ENCODE results near the gene BCAS1.

BCAS1 gene

DNA sequence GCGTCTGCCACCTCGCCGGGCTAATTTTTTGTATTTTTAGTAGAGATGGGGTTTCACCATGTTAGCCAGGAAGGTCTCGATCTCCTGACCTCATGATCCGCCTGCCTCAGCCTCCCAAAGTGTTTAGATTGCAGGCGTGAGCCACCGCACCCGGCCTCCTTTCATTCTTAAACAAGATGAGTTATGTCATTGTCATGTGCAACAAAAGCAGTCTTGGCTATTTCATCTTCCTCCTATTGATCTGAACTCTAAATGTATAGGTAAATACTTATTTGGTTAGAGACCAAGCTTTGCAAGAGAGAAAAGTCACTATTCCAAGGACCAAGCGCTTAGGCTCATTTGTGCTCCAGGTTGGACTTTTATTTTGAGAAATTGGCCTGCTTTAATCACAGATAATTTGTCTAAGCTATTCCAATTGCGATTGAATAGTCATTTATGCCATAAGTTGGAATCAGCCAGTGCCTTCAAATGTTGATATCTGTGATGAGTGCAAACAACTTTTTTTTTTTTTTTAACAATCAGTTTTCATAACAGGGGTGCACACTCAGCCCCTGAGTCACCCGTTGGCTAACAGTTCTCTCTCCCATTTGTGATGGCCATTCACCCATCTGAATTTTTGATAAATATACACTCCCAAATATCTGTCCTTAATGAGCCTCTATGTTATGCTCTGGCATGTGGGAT is 167.3 kb downstream of the BCAS1 start:
- DNase-seq (ENCODE audit: low read depth) = no peak

DNA sequence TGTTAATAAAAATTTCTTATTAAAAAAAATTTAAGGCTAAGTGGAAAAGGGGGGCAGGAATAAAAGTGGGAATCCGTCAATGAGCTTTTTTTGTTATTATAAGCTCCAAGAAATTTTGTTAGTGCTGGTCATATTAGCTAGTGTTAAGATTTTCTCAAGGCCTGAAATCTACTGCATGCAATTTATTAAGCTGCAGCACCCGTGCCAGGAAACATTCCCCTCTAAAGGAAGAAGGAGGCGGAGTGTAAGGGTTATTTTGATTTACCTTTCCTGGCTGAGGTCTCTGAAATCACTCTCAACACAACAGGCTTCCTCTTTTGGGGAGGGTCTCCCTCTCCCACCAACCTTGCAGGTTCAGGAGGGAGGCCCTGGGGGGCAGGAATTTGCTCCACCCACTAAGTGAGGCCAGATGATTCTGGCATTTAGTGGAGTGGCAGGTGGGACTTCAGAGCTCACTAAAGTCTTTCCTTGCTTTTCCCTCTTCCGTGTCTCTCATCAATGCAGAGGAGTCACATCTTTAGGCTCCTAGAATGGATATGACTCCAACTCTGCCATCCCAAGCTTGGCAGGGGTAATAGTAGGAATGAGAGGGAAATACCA is 168.8 kb downstream of the BCAS1 start:
- no peak for DNase-seq (ENCODE audit: low read depth)

DNA sequence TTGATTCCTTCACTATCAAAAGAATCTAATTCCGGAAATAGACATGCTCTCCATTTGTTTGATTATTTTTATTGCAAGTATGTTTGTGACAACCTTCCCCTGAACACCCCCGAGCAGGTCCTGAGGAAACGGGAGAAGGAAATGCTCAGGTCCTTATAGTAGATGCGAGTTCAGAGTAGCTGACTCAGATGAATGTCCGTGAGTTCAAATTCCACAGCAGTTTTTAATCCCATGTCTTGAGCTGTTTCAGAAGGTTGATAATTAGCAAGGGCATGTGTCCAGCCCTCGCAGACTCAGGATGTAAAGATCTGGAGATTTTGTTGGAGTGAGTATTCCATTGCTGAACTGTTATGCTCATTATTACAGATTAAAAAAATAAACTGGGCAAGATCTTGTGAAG is 169.3 kb downstream of the BCAS1 start:
- DNase-seq (ENCODE audit: low read depth) = no peak

DNA sequence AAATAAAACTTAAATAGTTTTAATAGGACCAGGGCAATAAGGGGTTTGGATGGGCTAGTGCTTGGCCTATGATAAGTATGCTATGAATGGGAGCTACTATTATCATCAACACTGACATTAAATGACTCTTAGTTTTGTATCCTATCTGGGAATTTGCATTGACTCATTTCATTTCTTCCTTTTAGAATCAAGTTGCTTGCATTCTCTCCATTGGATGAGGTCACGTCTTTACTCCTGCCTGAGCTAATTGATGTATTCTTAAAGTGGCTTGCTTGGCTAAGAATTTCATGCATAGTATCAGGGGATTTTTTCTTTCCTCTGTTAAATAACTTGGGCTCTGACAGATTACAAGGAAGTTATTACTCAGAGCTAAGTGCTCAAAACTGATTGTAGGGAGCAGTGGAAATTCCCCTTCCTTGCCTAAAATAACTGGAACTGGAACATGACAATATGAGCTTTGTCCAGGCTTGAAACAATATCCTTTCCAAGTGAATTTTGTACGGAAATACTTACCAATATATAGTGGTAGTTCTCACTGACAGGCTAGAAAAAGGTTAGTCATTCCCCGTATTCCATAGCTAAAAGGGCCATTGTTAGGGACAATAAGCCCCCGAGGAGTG is 169.9 kb downstream of the BCAS1 start:
- DNase-seq (ENCODE audit: low read depth) = no peak

DNA sequence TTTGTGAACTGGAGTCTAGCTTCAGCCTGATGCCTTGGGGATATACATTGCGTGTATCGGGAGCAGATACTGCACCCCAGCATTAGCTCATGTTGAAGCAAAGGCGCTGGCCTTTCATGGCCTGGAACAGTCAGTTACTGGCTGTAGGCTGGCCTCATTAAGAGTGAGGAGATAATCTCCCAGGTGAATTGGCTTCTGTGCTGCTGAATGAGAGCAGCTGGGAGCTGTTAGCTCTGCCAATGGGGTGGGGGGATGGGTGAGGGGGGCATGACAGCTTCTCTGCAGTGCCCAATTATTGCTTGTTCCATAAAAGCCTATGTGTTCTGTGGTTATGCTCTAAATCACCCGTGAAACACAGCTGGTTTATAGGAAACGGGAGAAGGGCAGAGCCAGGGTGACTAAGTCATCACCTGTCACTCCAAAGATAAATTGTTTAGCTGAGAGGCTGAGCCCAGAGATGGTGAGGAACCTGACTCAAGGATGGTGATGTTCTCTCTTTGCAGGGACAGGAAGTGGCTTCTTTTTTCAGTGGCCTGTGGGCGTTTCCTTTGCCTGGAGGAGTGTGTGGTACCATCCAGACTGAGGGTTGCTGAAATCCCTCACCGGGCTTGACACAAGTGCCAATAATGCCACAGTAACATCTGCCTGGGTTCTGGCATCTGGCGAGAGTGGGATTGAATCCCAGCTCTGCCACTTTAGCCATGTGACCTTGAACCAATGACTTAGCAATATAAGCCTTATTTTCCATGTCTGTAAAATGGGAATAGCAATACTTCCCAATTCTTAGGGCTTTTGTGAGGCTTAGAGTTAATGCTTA is 170.8 kb downstream of the BCAS1 start:
- peak; percentile 46 for DNase-seq (ENCODE audit: low read depth)

GRCh38 chr20:53898556-53898931 is 171.8 kb downstream of the BCAS1 start:
- no peak for DNase-seq (ENCODE audit: low read depth)

DNA sequence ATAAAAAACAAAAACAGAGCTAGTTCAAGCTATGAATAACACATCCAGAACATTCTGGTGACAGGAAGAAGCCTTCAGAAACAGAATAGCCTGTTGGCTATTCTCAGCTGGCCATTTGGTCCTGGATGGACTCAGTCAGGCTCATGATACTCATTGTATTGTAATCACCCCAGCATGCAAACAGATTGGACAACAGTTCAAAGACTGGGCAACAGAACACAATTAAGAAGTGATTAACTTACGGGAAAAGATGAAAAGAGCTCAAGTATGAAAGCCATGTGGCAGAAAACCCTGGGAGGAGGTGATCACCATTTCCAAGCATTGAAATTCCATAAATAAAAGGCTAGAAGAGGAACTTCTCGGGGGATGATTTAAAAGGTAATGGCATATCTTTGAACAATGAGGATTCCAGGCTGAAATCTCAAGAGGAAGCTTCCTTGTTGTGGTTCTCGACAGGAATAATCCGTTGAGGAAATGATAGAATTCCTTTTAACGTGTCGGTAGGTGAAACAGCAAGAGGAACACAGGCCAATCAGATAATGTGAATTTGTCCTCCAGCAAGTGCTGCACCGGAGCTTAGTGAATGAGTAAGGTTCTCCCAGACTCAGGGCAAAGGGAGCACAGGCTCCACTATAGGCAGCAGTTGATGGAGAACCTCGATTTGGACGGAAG is 172.4 kb downstream of the BCAS1 start:
- DNase-seq (ENCODE audit: low read depth) = no peak

DNA sequence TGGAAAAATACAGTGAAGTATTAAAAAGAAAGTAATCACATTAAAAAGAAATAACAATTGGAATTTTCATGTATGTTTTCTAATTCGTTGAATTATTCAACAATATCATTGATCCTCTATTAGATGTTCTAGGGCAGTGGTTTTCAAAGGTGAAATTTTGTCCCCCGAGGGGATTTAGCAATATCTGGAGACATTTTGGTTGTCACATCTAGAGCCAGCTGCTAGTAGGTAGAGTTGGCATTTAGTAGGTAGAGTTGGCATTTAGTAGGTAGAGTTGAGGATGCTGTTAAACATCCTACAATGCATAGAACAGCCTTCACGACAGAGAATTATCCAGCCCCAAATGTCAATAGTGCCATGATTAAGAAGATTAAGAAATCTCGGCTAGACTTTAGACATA is 173.7 kb downstream of the BCAS1 start:
- no peak for DNase-seq (ENCODE audit: low read depth)

GRCh38 chr20:53896041-53896440 is 174.4 kb downstream of the BCAS1 start:
- no peak for DNase-seq (ENCODE audit: low read depth)

- DNase-seq (ENCODE audit: low read depth) = no peak
Observed at GRCh38 chr20:53895385-53895755, 175.0 kb downstream of the BCAS1 start.

GRCh38 chr20:53894707-53895384 is 175.5 kb downstream of the BCAS1 start:
- DNase-seq (ENCODE audit: low read depth) = no peak
